Mesothelial cell of epicardium (in vitro differentiated cells): ENCODE data around the gene RD3L. TPM values are rescaled to one million over a fixed set of nuclear protein-coding genes. Genes with fewer than 3 reads are reported as not detected.

Experiments
- DNase-seq, 2 experiments: peaks; one replicate each; pipeline ENCODE4 v3.0.0; 2021; ENCODE audit warnings: low spot score in 2 of 2; ENCODE audit not compliant: unreplicated experiment in 2 of 2
- H3K27ac Mint-ChIP-seq: 2 replicates; pipeline ENCODE4 v1.8.0; 2021; ENCODE audit warnings: mixed read lengths
- H3K27me3 Mint-ChIP-seq: 2 replicates; pipeline ENCODE4 v1.8.0; 2021; ENCODE audit warnings: low read depth, mixed read lengths
- H3K36me3 Mint-ChIP-seq: 2 replicates; pipeline ENCODE4 v1.8.0; 2021; ENCODE audit warnings: mixed read lengths
- H3K4me1 Mint-ChIP-seq: 2 replicates; pipeline ENCODE4 v1.8.0; 2021; ENCODE audit warnings: mixed read lengths
- H3K4me3 Mint-ChIP-seq: 2 replicates; pipeline ENCODE4 v1.8.0; 2021; ENCODE audit warnings: mild to moderate bottlenecking, moderate library complexity, mixed read lengths
- H3K9me3 Mint-ChIP-seq: 2 replicates; pipeline ENCODE4 v1.8.0; 2021; ENCODE audit warnings: mixed read lengths
- total RNA-seq: library from RNA; stranded (reverse); gene quantifications from 3 replicates; pipeline ENCODE4 v1.2.1, GENCODE V29; 2021
- TF ChIP-seq, protein P1 (sequence below): fragments of 200-600 bp; sonication (generic); IDR thresholded peaks from one replicate; pipeline ENCODE4 v1.5.0; 2021; ENCODE audit warnings: antibody characterized with exemption; ENCODE audit not compliant: unreplicated experiment

The RD3L gene
- total RNA-seq, 1 donor from 2014 or later = not detected

DNA sequence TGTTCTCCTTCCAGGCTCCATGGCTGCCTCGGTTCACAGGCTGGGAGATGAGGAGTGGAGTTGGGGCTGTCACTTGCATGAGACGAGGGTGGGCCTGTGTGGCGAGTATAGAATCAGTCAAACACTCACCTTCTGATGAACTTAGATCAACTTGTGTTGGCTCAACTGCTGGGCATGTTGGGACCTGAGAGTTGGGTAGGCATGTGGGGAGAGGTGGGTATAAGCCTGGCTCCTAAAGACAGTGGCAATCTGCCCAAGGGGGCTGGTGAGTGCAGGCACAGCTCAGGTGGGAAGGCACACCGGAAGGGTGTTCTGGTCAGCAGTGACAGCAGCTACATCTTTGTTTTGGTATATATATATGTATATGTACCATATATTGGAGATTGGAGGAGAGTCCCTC lies 44.1 kb downstream of the RD3L start:
- no peaks in the 10 kb centered on the region for H3K9me3 Mint-ChIP-seq
- no peak overlapping the region for H3K27ac Mint-ChIP-seq
- H3K4me3 Mint-ChIP-seq = no peak overlapping the region
- no peaks in the 10 kb centered on the region for H3K36me3 Mint-ChIP-seq
- TF ChIP-seq, protein P1, sequence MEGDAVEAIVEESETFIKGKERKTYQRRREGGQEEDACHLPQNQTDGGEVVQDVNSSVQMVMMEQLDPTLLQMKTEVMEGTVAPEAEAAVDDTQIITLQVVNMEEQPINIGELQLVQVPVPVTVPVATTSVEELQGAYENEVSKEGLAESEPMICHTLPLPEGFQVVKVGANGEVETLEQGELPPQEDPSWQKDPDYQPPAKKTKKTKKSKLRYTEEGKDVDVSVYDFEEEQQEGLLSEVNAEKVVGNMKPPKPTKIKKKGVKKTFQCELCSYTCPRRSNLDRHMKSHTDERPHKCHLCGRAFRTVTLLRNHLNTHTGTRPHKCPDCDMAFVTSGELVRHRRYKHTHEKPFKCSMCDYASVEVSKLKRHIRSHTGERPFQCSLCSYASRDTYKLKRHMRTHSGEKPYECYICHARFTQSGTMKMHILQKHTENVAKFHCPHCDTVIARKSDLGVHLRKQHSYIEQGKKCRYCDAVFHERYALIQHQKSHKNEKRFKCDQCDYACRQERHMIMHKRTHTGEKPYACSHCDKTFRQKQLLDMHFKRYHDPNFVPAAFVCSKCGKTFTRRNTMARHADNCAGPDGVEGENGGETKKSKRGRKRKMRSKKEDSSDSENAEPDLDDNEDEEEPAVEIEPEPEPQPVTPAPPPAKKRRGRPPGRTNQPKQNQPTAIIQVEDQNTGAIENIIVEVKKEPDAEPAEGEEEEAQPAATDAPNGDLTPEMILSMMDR = no peak
- H3K27me3 Mint-ChIP-seq = no peaks in the 10 kb centered on the region
- no peak for DNase-seq
- H3K4me1 Mint-ChIP-seq = peaks cover 4% of the 10 kb centered on the region

DNA sequence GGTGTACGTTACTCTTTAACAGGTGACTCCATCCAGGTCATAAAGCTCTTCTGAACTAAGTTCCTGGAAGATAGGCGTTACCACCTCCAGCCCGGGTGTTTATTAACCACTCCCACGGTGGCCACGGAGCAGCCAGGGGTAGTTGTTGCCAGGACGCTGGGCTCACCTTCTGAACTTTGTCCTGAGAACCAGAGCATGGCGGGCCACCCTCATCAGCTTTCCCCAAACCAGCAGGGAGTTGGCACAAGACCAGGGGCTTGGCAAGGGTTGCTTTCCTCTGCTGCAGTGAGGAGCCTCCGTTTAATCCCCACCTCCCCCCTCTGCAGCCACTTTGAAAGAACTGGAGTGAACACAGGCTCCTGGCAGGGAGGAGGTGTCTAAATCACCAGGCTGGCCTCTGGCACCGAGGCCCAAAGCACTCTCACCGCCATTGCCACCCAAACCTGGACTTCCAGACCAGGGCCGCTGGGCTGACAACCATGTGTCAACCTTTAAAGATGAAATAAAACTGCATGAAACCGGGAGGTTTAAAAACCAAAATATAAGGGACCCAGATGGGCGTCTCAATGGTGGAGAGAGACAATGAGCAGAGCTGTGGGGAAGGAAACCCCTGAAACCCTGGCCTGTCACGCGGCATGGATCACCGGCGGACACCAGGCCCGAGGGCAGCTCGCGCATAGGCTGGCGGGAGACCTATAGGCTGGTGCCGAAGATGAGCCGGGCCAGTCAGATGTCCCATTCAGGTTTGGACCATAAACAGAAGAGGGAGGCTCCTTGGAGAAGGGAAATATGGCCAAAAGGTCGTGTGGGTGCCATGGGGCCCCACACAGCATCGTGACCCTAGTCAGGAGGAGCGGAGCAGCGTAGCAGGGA lies 45.0 kb downstream of the RD3L start:
- Mint-ChIP-seq H3K36me3 (no peaks in the 10 kb centered on the region), H3K27me3 (no peaks in the 10 kb centered on the region), H3K9me3 (no peaks in the 10 kb centered on the region), H3K4me1 (peaks cover 4% of the 10 kb centered on the region), H3K4me3 (no peak overlapping the region), H3K27ac (no peak overlapping the region)
- no peak for DNase-seq
- TF ChIP-seq, protein P1 = no peak

DNA sequence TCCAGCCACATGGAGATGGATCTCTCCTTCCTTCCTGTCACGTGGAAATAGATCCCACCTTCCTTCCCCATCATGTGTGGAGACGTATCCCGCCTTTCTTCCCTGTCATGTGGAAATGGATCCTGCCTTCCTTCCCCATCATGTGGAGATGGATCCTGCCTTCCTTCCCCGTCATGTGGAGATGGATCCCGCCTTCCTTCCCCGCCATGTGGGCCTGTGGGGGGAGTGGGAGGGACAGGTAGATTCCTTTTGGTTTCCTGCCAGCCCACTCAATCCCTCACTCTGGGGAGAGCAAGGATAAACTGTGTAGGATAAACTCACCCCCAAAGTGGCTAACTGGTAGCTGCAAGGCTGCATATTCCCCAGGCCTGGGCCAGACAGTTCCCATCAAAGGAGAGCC lies 45.8 kb downstream of the RD3L start:
- no peak overlapping the region for H3K27ac Mint-ChIP-seq
- H3K36me3 Mint-ChIP-seq = no peaks in the 10 kb centered on the region
- no peak for DNase-seq
- H3K4me3 Mint-ChIP-seq = no peak overlapping the region
- no peaks in the 10 kb centered on the region for H3K27me3 Mint-ChIP-seq
- no peaks in the 10 kb centered on the region for H3K9me3 Mint-ChIP-seq
- H3K4me1 Mint-ChIP-seq = peaks cover 4% of the 10 kb centered on the region
- TF ChIP-seq, protein P1 = no peak

DNA sequence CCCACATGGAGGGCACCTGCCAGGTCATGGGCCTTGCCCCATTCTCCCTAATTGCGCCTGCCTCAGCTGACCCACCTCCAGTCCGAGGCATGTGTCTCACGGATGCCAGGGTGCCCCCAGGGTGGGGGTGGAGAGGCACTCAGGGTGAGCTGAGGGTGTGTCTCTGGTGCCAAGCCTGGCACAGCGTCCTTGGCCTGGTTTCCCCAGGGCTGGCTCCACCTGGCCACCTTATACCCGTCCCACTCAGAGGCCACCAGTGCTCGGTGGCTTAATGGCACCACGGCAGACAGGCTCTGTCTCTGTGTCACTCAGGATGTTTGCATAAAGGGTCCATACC lies 47.6 kb downstream of the RD3L start:
- no peaks in the 10 kb centered on the region for H3K36me3 Mint-ChIP-seq

DNA sequence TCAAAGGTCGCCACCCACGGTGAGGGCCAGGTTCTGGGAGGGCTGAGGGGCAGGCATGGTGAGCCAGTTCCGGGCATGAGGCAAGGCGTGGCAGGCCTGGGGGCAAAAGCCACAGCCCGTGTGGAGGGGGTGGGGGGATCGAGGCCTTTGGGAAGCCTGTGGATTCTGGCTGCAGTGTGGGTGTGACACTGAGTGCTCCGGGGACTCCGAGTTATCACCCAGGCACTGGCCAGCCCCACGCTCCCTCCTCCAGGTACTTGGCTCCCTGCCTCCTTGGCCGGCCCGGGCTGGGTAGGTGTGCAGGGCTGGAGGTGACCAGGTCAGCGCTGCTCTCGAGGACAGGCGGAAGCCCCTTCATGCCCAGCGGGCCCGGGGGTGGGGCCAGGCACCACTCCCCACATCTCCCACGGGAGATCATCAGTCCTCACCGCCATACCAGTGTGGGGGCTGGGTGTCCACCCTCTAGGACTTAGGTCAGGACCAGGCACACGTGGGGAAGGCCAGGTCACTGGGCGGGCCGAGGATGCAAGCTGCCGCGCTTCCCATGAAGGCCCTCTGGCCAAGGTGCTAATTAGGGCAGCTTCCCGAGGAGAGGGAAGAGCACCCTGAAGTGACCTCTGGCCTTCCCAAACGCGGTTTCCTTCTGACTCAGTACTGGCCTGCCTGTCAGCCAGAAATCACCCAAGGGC lies 48.2 kb downstream of the RD3L start:
- no peaks in the 10 kb centered on the region for H3K36me3 Mint-ChIP-seq
- H3K9me3 Mint-ChIP-seq = no peaks in the 10 kb centered on the region
- no peaks in the 10 kb centered on the region for H3K27me3 Mint-ChIP-seq
- H3K4me3 Mint-ChIP-seq = no peak overlapping the region
- TF ChIP-seq, protein P1 = no peak
- DNase-seq = no peak
- no peak overlapping the region for H3K27ac Mint-ChIP-seq
- H3K4me1 Mint-ChIP-seq = peaks cover 4% of the 10 kb centered on the region

More for the DNA sequence above, 47.6 kb downstream of the RD3L start:
- no peak overlapping the region for H3K4me3 Mint-ChIP-seq
- H3K9me3 Mint-ChIP-seq = no peaks in the 10 kb centered on the region
- TF ChIP-seq, protein P1 = no peak
- H3K27ac Mint-ChIP-seq = no peak overlapping the region
- DNase-seq = no peak
- peaks cover 4% of the 10 kb centered on the region for H3K4me1 Mint-ChIP-seq
- no peaks in the 10 kb centered on the region for H3K27me3 Mint-ChIP-seq
